HG03103 (cell line): ENCODE results near the gene RIN2.

Source experiments
- ATAC-seq: cut with Tn5 transposase; IDR thresholded peaks from one replicate; pipeline ENCODE4 v1.9.1; 2021; ENCODE audit warnings: low read depth; ENCODE audit not compliant: unreplicated experiment

Gene RIN2

GRCh38 chr20:19758133-19758500 is at the start of gene RIN2:
TSS of gene RIN2 (plus strand) at chr20:19758258. CDS start at chr20:19889602, 131,344 bp downstream.
- no peak for ATAC-seq

- ATAC-seq, result no peak
These were observed 48.3 kb upstream of the RIN2 start for GRCh38 chr20:19709635-19710335.

- no peak for ATAC-seq
These were observed 47.5 kb upstream of the RIN2 start for GRCh38 chr20:19710336-19711120.

- ATAC-seq, result no peak
These were observed 46.9 kb upstream of the RIN2 start for GRCh38 chr20:19711126-19711525.

GRCh38 chr20:19712721-19713260 is 45.3 kb upstream of the RIN2 start:
- ATAC-seq, result no peak

GRCh38 chr20:19713822-19714578 is 44.1 kb upstream of the RIN2 start:
- ATAC-seq, result no peak

- ATAC-seq, result no peak
These were observed 43.5 kb upstream of the RIN2 start for GRCh38 chr20:19714579-19714840.

GRCh38 chr20:19715986-19716385 is 42.1 kb upstream of the RIN2 start:
- no peak for ATAC-seq

GRCh38 chr20:19718880-19719279 is 39.2 kb upstream of the RIN2 start:
- ATAC-seq, result no peak

GRCh38 chr20:19720991-19721390 is 37.1 kb upstream of the RIN2 start:
- ATAC-seq, result no peak

- ATAC-seq, result no peak
These were observed 35.0 kb upstream of the RIN2 start for GRCh38 chr20:19723051-19723450.

GRCh38 chr20:19723813-19724430 is 34.1 kb upstream of the RIN2 start:
- ATAC-seq, result no peak

GRCh38 chr20:19725373-19725772 is 32.7 kb upstream of the RIN2 start:
- ATAC-seq, result no peak

- ATAC-seq, result no peak
These were observed 32.1 kb upstream of the RIN2 start for GRCh38 chr20:19725814-19726525.

GRCh38 chr20:19727251-19727847 is 30.7 kb upstream of the RIN2 start:
- no peak for ATAC-seq

- no peak for ATAC-seq
These were observed 28.4 kb upstream of the RIN2 start for GRCh38 chr20:19729672-19730071.

- ATAC-seq, result no peak
These were observed 27.4 kb upstream of the RIN2 start for GRCh38 chr20:19730706-19731105.

GRCh38 chr20:19734811-19735210 is 23.2 kb upstream of the RIN2 start:
- ATAC-seq, result no peak

- no peak for ATAC-seq
These were observed 22.6 kb upstream of the RIN2 start for GRCh38 chr20:19735446-19735845.

- no peak for ATAC-seq
These were observed 21.0 kb upstream of the RIN2 start for GRCh38 chr20:19737025-19737424.
